ENCODE measurements around the gene ZNF717. TPM values are rescaled to one million over a fixed set of nuclear protein-coding genes. Genes with fewer than 3 reads are reported as not detected.

ZNF717 gene
- total RNA-seq, 2 donors from 2014 or later, result 11.8 TPM

Small RNA genes within 50 kb of the gene (microRNA-seq; reads per million reads assigned to microRNA genes)
- 0 reads per million in 2 donors for gene MIR4273 (ENCODE audit: borderline microRNAs expressed in 2 of 2)

Other genes starting within 250 kb of the ZNF717 start
- not detected for gene FRG2C, start 121.2 kb downstream of the ZNF717 start, total RNA-seq